ENCODE measurements around the gene ANXA11. TPM values are rescaled to one million over a fixed set of nuclear protein-coding genes. Genes with fewer than 3 reads are reported as not detected.

Gene ANXA11
- total and polyA plus RNA-seq, 2 experiments from 2014 or later: 80.2 to 112 TPM

GRCh38 chr10:80122110-80122710, 83.1 kb downstream of the ANXA11 start:
- Histone ChIP-seq H3K9me3 (ENCODE audit: low read depth) (no peaks in the 10 kb centered on the region), H3K36me3 (no peaks in the 10 kb centered on the region), H3K27me3 (no peaks in the 10 kb centered on the region), H3K4me1 (ENCODE audit: low read depth) (no peaks in the 10 kb centered on the region), H3K4me3 (no peak overlapping the region), H3K27ac (no peak overlapping the region)
- no peak for TF ChIP-seq CTCF (IDR thresholded peaks at IDR 0.05; ENCODE audit: low read depth, low read length)
- no peak for DNase-seq (ENCODE audit: low read depth in 1 of 2, low spot score in 1 of 2)

- Histone ChIP-seq H3K9me3 (ENCODE audit: low read depth) (no peaks in the 10 kb centered on the region), H3K4me3 (no peak overlapping the region), H3K4me1 (ENCODE audit: low read depth) (no peaks in the 10 kb centered on the region), H3K36me3 (no peaks in the 10 kb centered on the region), H3K27ac (no peak overlapping the region), H3K27me3 (no peaks in the 10 kb centered on the region)
- TF ChIP-seq CTCF (IDR thresholded peaks at IDR 0.05; ENCODE audit: low read depth, low read length): no peak
- DNase-seq (ENCODE audit: low read depth in 1 of 2, low spot score in 1 of 2): no peak
Measured at GRCh38 chr10:80118669-80119068, 86.7 kb downstream of the ANXA11 start.

GRCh38 chr10:80110986-80111385, 94.4 kb downstream of the ANXA11 start:
- Histone ChIP-seq H3K27me3 (no peaks in the 10 kb centered on the region), H3K4me3 (no peak overlapping the region), H3K9me3 (ENCODE audit: low read depth) (no peaks in the 10 kb centered on the region), H3K36me3 (no peaks in the 10 kb centered on the region), H3K27ac (no peak overlapping the region), H3K4me1 (ENCODE audit: low read depth) (no peaks in the 10 kb centered on the region)
- TF ChIP-seq CTCF (IDR thresholded peaks at IDR 0.05; ENCODE audit: low read depth, low read length): no peak
- peak in 1 of 2 donors; percentile 38 for DNase-seq (ENCODE audit: low read depth in 1 of 2, low spot score in 1 of 2)

- Histone ChIP-seq H3K4me1 (ENCODE audit: low read depth) (no peaks in the 10 kb centered on the region), H3K27ac (no peak overlapping the region), H3K27me3 (no peaks in the 10 kb centered on the region), H3K36me3 (no peaks in the 10 kb centered on the region), H3K9me3 (ENCODE audit: low read depth) (no peaks in the 10 kb centered on the region), H3K4me3 (no peak overlapping the region)
- no peak for TF ChIP-seq CTCF (IDR thresholded peaks at IDR 0.05; ENCODE audit: low read depth, low read length)
- no peak for DNase-seq (ENCODE audit: low read depth in 1 of 2, low spot score in 1 of 2)
Measured at GRCh38 chr10:80108576-80109239, 96.6 kb downstream of the ANXA11 start.

- no peaks in the 10 kb centered on the region for H3K36me3 ChIP-seq
- DNase-seq (ENCODE audit: low read depth in 1 of 2, low spot score in 1 of 2): peak in 1 of 2 donors; percentile 89
- no peaks in the 10 kb centered on the region for H3K4me1 ChIP-seq (ENCODE audit: low read depth)
- H3K4me3 ChIP-seq: no peak overlapping the region
- no peaks in the 10 kb centered on the region for H3K9me3 ChIP-seq (ENCODE audit: low read depth)
- no peak overlapping the region for H3K27ac ChIP-seq
- no peak for TF ChIP-seq CTCF (IDR thresholded peaks at IDR 0.05; ENCODE audit: low read depth, low read length)
- no peaks in the 10 kb centered on the region for H3K27me3 ChIP-seq
Measured at GRCh38 chr10:80104066-80104926, 101.0 kb downstream of the ANXA11 start.

Other genes starting within 250 kb of the ANXA11 start
- 8.6 and 10.8 TPM in 2 replicates for gene TMEM254, start 126.9 kb downstream of the ANXA11 start, total RNA-seq
- gene TMEM254, start 126.9 kb downstream of the ANXA11 start, polyA plus RNA-seq: 17.0 and 18.6 TPM in 2 replicates
- gene PLAC9, start 72.8 kb downstream of the ANXA11 start, total RNA-seq: not detected in 2 replicates
- gene PLAC9, start 72.8 kb downstream of the ANXA11 start, polyA plus RNA-seq: 1.4 and 1.9 TPM in 2 replicates
- gene MAT1A, start 84.1 kb upstream of the ANXA11 start, total RNA-seq: 5.1 and 5.6 TPM in 2 replicates
- gene MAT1A, start 84.1 kb upstream of the ANXA11 start, polyA plus RNA-seq: 1.9 and 3.4 TPM in 2 replicates
- gene DYDC1, start 151.2 kb upstream of the ANXA11 start, total RNA-seq: not detected in 2 replicates
- gene DYDC1, start 151.2 kb upstream of the ANXA11 start, polyA plus RNA-seq: 0.41 TPM in 1 of 2 replicates, not detected in the other
- not detected in 2 replicates for gene DYDC2, start 151.2 kb upstream of the ANXA11 start, total RNA-seq
- gene DYDC2, start 151.2 kb upstream of the ANXA11 start, polyA plus RNA-seq: 0.62 TPM in 1 of 2 replicates, not detected in the other
- gene PRXL2A, start 203.0 kb upstream of the ANXA11 start, total RNA-seq: 52.0 and 61.8 TPM in 2 replicates
- gene PRXL2A, start 203.0 kb upstream of the ANXA11 start, polyA plus RNA-seq: 132 and 144 TPM in 2 replicates
- gene TSPAN14, start 248.8 kb upstream of the ANXA11 start, total RNA-seq: 29.5 and 31.6 TPM in 2 replicates
- gene TSPAN14, start 248.8 kb upstream of the ANXA11 start, polyA plus RNA-seq: 55.1 and 57.0 TPM in 2 replicates